ENCODE data around the gene BDNF.

The BDNF gene

GRCh38 chr11:27625347-27625912 is 74.8 kb downstream of the BDNF start:
- DNase-seq, result no peak

- DNase-seq, result no peak
These were observed 76.2 kb downstream of the BDNF start for GRCh38 chr11:27623945-27624523.

- DNase-seq, result no peak
These were observed 77.5 kb downstream of the BDNF start for GRCh38 chr11:27622541-27623300.

GRCh38 chr11:27621405-27622161 is 78.7 kb downstream of the BDNF start:
- DNase-seq, result no peak

- no peak for DNase-seq
These were observed 80.4 kb downstream of the BDNF start for GRCh38 chr11:27619763-27620335.

GRCh38 chr11:27619039-27619574 is 81.1 kb downstream of the BDNF start:
- DNase-seq, result no peak

GRCh38 chr11:27618281-27618915 is 81.9 kb downstream of the BDNF start:
- DNase-seq, result peak in 1 of 2 experiments; percentile 2

- DNase-seq, result no peak
These were observed 83.5 kb downstream of the BDNF start for GRCh38 chr11:27616711-27617110.

- DNase-seq, result no peak
These were observed 84.4 kb downstream of the BDNF start for GRCh38 chr11:27615833-27616232.

GRCh38 chr11:27614092-27614491 is 86.2 kb downstream of the BDNF start:
- no peak for DNase-seq

- no peak for DNase-seq
These were observed 87.0 kb downstream of the BDNF start for GRCh38 chr11:27612932-27613880.

- no peak for DNase-seq
These were observed 88.3 kb downstream of the BDNF start for GRCh38 chr11:27611947-27612455.

GRCh38 chr11:27611390-27611789 is 88.9 kb downstream of the BDNF start:
- DNase-seq, result no peak

- DNase-seq, result no peak
These were observed 89.3 kb downstream of the BDNF start for GRCh38 chr11:27610946-27611345.

- no peak for DNase-seq
These were observed 90.0 kb downstream of the BDNF start for GRCh38 chr11:27610280-27610679.

GRCh38 chr11:27608951-27609350 is 91.3 kb downstream of the BDNF start:
- DNase-seq, result no peak

GRCh38 chr11:27605422-27605821 is 94.8 kb downstream of the BDNF start:
- no peak for DNase-seq
